DMS 273 (cell line): Measurements from ENCODE around the gene FXYD5.
A peak's percentile ranks its signal among the peaks of the same experiment; 100 is the strongest.

Experiments
- DNase-seq: peaks from one replicate; lab custom pipeline; 2025; ENCODE audit not compliant: unreplicated experiment; lab: John Stamatoyannopoulos, UW

Gene FXYD5, protein sequence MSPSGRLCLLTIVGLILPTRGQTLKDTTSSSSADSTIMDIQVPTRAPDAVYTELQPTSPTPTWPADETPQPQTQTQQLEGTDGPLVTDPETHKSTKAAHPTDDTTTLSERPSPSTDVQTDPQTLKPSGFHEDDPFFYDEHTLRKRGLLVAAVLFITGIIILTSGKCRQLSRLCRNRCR

GRCh38 chr19:35154525-35155406 lies at the start of gene FXYD5:
Gene FXYD5 (plus strand): TSS chr19:35154735. CDS start chr19:35155551, 816 bp downstream.
- peak; percentile 62 for DNase-seq

DNA sequence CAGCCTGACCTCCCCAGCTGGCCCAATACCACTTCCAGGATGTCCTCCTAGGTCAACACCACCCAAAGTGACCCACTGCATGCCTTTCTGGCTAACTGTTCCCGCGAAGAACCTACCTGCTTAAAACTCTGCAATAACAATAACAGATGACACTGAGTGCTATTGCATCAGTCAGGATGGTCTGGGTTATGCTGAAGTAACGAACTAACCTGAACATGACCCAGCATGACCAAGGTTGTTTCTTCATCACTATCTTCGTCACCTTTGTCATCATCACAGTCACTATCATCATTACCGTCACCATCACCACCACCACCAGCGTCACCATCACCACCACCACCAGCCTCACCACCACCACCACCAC lies 49.5 kb upstream of the FXYD5 start:
- no peak for DNase-seq

DNA sequence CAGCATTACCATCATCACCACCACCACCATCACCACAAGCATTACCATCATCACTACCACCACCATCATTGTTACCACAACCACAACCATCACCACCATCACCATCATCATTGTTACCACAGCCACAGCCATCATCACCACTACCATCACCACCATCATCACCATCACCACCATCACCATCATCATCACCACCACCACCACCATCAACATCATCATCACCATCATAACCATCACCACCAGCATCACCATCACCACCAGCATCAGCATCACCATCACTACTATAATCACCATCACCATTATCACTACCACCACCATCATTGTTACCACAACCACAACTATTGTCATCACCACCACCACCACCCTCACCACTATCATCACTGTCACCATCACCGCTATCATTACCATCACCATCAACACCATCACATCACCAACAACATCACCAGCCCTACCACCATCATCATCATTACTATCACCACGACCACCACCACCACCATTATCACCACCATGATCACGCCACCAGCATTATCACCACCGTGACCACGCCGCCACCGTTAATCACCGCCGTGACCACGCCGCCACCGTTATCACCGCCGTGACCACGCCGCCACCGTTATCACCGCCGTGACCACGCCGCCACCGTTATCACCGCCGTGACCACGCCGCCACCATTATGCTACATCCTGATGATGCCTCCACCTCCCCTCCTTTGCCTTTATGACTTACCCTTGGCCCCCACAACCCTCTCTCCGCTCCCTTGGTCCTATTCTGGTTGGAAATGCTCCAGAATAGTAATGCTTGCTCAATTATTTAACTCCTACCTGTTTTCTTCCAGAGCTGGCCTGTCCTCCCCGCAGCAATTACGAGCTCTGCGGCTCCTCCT lies 48.9 kb upstream of the FXYD5 start:
- no peak for DNase-seq

- DNase-seq, result no peak
Observed at GRCh38 chr19:35106291-35106583, 48.3 kb upstream of the FXYD5 start.

DNA sequence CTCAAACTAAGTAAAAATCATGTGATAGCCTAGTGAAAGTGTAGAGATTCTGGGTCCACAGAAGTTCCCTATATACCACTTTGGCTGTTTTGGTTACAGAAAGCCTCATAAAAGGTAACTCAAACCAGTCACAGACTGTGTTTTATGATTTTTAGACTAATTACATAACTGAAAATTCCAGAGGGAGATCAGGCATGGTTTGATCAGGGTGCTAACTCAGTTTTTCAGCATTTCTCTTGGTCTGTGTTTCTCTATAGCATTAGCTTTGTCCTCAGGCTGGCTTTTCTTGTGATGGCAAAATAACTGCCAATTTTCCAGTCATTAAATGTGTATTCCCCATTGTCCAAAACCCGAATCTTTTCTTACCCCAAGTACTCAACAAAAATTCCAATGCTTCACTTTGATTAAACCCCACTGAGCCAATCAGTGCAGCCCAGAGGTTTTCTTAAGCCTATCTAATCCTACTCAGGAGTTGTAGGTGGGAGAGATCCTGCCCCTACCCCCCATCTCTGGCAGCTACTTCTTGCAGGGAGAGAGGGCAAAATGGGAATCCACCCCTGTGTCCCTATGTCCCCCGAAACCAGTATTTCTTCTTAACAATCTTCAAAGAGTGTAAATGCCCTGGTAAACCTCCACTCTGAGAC lies 47.5 kb upstream of the FXYD5 start:
- no peak for DNase-seq

DNA sequence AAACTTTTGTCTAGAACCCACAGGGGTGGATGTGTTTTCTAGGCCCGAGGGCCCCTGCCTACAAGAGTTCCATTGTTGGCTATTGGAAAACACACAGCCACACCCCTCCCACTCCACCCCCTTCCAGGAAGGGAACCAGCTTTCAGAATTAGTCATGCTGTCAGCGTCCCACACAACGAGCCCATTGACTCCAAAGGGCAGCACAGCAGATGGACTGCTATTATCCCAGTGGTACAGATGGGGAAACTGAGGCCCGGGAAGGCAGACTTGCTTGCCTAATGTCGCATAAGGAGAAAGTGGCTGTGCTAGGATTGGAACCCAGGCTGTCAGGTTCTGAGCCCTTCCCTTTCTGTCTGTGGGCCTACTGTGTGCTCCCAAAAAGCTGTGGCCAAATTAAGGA lies 47.0 kb upstream of the FXYD5 start:
- DNase-seq, result no peak

GRCh38 chr19:35108730-35109129 lies 45.8 kb upstream of the FXYD5 start:
- no peak for DNase-seq

DNA sequence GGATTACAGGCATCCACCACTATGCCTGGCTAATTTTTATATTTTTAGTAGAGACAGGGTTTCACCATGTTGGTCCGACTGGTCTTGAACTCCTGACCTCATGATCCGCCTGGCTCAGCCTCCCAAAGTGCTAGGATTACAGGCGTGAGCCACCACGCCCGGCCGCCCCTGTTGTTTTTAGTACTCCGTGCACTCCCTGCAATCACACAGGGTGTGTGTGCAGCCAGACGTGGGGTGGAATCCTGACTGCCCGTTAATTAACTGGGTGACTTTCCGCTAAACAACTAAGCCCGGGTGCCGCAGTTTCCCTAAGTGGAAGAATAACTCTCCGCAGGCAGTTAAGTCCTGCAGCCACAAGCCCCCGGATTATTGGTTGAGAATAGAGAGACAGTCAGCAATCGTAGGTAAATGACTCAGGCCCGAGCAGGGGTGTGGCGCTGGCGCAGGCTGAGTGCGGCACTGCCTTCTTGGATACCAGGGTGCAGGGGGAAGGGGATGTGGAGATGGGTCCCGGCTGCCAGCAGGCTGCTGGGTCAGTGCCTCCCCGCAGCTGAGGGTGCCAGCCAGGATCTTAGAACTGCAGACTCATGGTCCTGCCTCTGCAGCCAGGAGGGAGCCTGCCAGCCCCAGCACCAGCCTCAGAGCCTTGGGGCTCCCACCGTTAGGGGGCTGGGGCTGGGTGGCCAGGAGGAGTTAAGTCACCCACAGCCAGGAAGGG lies 45.0 kb upstream of the FXYD5 start:
- DNase-seq, result no peak

- DNase-seq, result no peak
Observed at GRCh38 chr19:35110974-35111373, 43.6 kb upstream of the FXYD5 start.

DNA sequence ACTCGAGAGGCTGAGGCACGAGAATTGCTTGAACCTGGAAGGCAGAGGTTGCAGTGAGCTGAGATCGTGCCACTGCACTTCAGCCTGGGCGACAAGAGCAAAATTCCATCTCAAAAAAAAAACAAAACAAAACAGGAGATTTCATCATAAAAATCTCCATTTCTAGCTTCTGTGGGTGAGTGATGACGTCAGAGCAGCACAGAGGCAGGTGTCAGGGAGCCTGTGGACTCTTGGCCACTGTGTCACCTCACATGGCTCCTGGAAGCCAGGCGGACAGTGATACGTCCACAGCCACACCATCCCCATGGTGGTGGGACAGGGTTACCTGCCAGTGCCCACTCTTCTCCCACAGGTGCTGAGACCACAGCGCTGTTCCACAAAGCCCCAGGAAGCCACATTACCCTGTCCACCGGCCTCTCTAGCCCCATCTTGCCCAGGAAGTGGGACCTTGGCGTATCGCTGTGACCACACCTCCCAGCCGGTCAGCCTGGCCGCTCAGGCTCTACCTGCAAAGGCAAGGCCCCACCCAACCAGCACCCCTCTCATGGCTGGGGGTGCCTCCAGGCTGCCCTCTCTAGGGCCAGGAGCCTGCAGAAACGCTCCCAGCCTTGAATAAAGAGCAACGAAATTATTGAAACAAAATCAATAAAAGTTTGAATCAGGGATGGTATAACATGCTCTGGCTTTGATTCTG lies 41.4 kb upstream of the FXYD5 start:
- no peak for DNase-seq

DNA sequence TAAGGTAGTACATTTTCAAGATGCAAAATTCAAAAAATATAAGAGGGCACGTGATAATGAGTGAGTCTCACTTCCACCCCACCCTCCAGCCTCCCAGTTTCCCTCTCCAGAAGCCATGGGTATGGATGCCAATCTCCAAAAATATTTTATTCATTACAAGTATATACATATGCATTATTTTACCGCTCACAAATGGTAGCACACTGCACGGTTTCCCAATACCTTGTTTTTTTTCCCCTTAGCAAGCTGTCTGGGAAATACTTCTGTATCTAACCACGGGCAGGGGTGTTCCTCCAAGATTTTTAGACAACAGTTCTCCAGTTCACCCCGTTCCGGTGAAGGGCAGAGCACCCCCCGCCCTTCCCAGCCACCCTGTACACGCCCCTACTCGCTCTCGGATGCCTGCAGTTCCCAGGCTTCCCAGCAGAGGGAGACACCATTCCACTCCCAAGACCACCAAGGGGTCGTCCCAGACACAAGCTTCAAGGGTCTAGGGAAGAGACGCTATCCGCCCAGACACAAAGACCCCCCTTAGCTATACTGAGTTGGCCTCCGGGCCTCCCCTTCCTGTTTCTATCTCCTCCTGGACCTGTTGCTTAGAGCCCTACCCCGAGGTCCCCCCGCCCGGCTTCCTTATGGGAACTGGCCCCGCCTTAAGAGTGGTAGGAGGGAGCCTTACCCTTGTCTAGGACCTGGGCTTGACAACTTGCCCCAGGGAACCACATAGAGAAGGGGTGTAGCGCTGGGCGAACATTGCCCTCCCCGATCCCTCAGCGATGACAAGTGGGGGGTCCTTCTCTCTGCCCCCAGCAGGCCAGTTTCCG lies 40.0 kb upstream of the FXYD5 start:
- peak; percentile 87 for DNase-seq

DNA sequence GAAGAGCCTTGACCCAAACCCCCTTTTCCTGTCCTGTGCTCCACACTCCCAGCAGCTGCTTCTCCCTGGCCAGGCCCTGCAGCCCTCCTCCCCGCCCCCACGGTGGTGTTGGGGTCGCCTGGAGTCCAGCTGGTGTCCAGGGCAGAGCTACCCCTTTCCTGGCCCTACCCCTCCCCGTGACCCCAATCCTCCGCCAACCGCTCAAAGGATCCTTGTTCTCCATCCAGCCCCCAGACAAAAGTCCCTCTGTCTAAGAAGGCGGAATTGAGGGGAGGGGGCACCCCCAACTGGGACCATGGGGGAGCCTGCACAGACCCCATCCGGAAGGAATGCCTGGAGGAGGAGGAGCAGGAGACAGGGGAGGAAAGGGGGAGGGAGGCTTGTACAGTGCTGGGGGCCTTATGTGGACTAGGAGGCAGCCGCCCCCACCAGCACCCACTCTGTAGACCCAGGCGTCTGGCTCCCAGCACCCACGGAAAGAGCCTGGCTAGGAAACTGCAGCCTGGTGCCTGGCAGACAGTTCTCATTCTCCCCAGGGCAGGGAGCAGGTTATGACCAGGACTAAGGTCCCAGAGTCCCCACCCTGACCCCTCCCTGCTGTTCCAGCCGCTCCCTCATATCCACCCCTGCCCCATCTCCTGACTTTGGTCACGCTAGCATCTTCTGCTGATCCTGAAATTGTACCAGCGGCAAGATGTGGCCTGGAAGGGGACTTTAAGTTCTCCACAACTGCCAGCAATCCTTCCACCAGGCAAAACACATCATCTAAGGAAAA lies 39.2 kb upstream of the FXYD5 start, which contains the start of gene FXYD3:
FXYD3 (plus strand) TSS at position 647 of the 775 bp plus-strand sequence. CDS start 3,554 bp downstream, outside the sequence.
- no peak for DNase-seq

- no peak for DNase-seq
Observed at GRCh38 chr19:35116072-35116801, 38.3 kb upstream of the FXYD5 start.

GRCh38 chr19:35117116-35117515 lies 37.4 kb upstream of the FXYD5 start:
- peak; percentile 95 for DNase-seq

- no peak for DNase-seq
Observed at GRCh38 chr19:35117799-35118198, 36.7 kb upstream of the FXYD5 start.

GRCh38 chr19:35118268-35119020 lies 36.1 kb upstream of the FXYD5 start:
- peak; percentile 35 for DNase-seq

DNA sequence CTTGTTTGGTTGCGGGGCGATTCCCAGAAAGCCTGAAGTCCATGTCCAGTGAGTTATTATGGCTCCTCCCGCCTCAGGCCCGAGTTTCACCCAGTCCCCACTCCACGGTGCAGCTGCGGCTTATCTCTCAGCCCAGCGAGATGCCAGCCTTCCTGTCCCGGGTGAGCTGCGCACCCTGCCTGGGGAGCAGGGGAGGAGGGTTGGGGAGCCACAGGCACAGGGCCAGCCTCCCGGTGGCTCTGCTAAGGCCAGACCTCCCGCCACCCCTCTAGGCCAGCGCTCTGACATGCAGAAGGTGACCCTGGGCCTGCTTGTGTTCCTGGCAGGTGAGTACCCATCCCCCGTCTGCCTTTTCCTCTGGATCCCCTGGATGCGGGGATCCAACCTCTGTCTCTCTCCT lies 35.4 kb upstream of the FXYD5 start:
- no peak for DNase-seq
